Measurements from ENCODE around the gene PM20D2.
A peak's percentile ranks its signal among the peaks of the same experiment; 100 is the strongest.
"Not testable (repeated sequence)": the region's sequence is repeated elsewhere in the genome, so short reads cannot be mapped to it uniquely, and the experiment has no call there.

The PM20D2 gene

DNA sequence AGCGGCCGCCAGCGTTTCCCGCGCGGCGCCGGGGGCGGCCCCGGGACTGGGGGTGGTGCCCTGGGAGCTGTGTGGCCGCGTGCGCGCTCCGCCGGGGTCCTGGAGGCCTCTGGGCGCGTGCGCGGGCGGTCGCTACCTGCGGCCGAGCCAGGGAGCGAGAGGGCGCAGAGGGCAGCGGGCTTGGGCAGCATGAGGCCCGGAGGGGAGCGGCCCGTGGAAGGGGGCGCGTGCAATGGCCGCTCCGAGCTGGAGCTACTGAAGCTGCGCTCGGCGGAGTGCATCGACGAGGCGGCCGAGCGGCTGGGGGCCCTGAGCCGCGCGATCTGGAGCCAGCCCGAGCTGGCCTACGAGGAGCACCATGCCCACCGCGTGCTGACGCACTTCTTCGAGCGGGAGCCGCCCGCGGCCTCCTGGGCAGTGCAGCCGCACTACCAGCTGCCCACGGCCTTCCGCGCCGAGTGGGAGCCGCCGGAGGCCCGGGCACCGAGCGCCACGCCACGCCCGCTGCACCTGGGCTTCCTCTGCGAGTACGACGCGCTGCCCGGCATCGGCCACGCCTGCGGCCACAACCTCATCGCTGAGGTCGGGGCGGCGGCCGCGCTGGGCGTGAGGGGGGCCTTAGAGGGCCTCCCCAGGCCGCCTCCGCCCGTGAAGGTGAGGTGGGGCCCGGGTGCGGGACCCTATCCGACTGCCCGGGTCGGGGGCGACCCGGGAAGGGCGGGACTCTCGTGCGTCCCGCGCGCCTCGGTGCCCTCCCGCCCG, at the start of gene PM20D2:
Gene PM20D2, plus strand, starts transcription at position 100 of the 762 bp plus-strand sequence. Its CDS starts 90 bp downstream, at position 190.
- no peak for DNase-seq (ENCODE audit: low read depth in 1 of 2, low spot score in 1 of 2)
- in situ Hi-C loops (cut with HindIII; ENCODE audit: low pct_unique_long_range_greater_than_20kb, low sequenced_read_pairs), result no loop called here

GRCh38 chr6:89098461-89098860, 47.4 kb upstream of the PM20D2 start:
- no peak for DNase-seq (ENCODE audit: low read depth in 1 of 2, low spot score in 1 of 2)
- in situ Hi-C loops (cut with HindIII; ENCODE audit: low pct_unique_long_range_greater_than_20kb, low sequenced_read_pairs), result no loop called here
- no peak for TF ChIP-seq JUND (IDR thresholded peaks at IDR 0.05; ENCODE audit: low read depth)

More for the DNA sequence above, at the start of gene PM20D2:
- TF ChIP-seq JUND (IDR thresholded peaks at IDR 0.05; ENCODE audit: low read depth), result no peak

- in situ Hi-C loops (cut with HindIII; ENCODE audit: low pct_unique_long_range_greater_than_20kb, low sequenced_read_pairs), result no loop called here
- TF ChIP-seq JUND (IDR thresholded peaks at IDR 0.05; ENCODE audit: low read depth), result no peak
- DNase-seq (ENCODE audit: low read depth in 1 of 2, low spot score in 1 of 2), result no peak
Measured at GRCh38 chr6:89100114-89100513, 45.7 kb upstream of the PM20D2 start.

DNA sequence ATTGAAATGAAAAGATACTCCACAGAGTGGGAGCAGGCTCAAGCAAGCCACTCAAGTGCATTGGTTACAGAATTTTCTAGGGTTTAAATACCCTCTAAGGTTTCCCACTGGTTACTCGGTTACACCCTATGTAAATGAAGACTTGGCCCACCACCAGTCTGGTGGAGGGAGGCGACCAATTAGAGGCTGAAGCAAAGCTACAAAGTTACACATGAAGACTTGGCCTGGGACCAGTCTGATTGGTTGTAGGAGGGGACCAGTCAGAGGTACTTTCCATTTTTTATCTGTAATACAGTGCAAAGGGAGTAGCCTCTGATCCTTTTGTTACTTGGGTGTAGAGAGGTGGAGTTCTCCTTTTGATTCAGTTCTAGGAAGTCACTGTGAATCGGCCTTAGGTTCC, 35.6 kb upstream of the PM20D2 start:
- TF ChIP-seq JUND (IDR thresholded peaks at IDR 0.05; ENCODE audit: low read depth), result no peak
- in situ Hi-C loops (cut with HindIII; ENCODE audit: low pct_unique_long_range_greater_than_20kb, low sequenced_read_pairs), result no loop called here
- no peak for DNase-seq (ENCODE audit: low read depth in 1 of 2, low spot score in 1 of 2)

GRCh38 chr6:89111933-89112332, 33.9 kb upstream of the PM20D2 start:
- in situ Hi-C loops (cut with HindIII; ENCODE audit: low pct_unique_long_range_greater_than_20kb, low sequenced_read_pairs), result no loop called here
- no peak for TF ChIP-seq JUND (IDR thresholded peaks at IDR 0.05; ENCODE audit: low read depth)
- no peak for DNase-seq (ENCODE audit: low read depth in 1 of 2, low spot score in 1 of 2)

DNA sequence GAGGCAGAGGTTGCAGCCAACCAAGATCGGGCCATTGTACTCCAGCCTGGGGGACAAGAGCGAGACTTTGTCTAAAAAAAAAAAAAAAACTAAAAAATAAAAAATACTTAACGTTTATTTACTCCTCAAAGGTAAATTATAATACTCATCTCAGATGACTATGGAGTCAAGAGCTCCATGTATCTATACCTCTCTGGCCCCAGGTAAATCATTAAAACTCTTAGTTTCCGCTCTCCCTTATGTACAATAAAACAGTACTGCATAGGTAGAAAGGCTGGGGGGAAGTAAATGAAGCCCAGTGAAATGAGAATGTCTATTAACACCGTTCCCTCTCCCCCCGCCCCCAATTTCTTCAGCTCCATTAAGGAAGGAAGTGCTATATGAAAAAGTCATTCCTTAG, 29.2 kb upstream of the PM20D2 start:
- TF ChIP-seq JUND (IDR thresholded peaks at IDR 0.05; ENCODE audit: low read depth), result no peak
- in situ Hi-C loops (cut with HindIII; ENCODE audit: low pct_unique_long_range_greater_than_20kb, low sequenced_read_pairs), result no loop called here
- DNase-seq (ENCODE audit: low read depth in 1 of 2, low spot score in 1 of 2), result no peak

DNA sequence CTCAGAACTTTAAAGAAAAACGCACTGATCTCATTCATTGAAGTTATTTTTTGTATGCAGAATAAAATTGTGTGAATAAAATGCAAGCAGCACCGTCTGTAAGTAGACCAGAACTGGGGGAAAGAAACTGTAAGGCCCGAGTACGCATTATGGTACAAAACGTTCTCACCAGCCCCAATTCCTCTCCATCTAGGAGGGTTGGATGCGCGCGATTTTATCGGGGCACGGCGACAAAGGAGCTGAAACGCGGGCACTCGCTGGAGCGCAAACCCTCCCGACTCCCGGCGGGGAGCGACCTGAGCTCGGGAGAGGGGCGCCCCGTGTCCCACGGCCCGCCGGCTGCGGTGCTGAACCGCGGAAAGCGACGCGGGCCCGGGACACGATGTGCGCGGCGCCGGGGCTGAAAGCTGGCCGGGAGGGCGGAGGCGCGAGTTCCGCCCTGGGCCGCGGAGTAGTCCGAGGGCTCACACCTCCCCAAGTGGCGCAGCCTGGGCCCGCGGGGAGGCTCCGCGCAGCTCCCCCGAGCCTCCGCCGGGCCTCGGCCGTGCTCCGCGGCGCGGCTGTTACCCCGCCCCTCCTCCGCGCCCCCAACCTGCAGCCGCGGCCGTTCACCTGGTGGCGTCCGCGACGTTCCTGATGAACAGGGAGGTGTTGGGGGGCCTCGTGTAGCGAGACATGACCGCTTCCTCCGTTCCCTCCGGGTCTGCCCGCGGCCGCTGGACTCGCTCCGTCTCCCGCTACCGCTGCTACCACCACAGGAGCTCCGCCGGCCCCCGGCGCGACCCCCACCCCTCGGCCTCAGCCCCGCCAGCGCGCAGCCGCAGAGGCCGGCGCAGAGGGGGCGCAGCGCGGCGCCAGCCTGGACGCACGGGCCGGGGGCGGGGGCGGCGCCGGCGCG, 28.4 kb upstream of the PM20D2 start, which contains the start of gene SRSF12:
Gene SRSF12, minus strand, starts transcription at position 861 of the 898 bp plus-strand sequence. Its CDS starts 184 bp downstream, at position 677.
- in situ Hi-C loops (cut with HindIII; ENCODE audit: low pct_unique_long_range_greater_than_20kb, low sequenced_read_pairs), result no loop called here
- DNase-seq (ENCODE audit: low read depth in 1 of 2, low spot score in 1 of 2), result peak; percentile 19 to 88
- TF ChIP-seq JUND (IDR thresholded peaks at IDR 0.05; ENCODE audit: low read depth), result no peak

- TF ChIP-seq JUND (IDR thresholded peaks at IDR 0.05; ENCODE audit: low read depth), result no peak
- peak in 1 of 2 experiments; percentile 17 for DNase-seq (ENCODE audit: low read depth in 1 of 2, low spot score in 1 of 2)
- in situ Hi-C loops (cut with HindIII; ENCODE audit: low pct_unique_long_range_greater_than_20kb, low sequenced_read_pairs), result no loop called here
Measured at GRCh38 chr6:89118931-89119330, 26.9 kb upstream of the PM20D2 start.

- no peak for TF ChIP-seq JUND (IDR thresholded peaks at IDR 0.05; ENCODE audit: low read depth)
- in situ Hi-C loops (cut with HindIII; ENCODE audit: low pct_unique_long_range_greater_than_20kb, low sequenced_read_pairs), result no loop called here
- no peak for DNase-seq (ENCODE audit: low read depth in 1 of 2, low spot score in 1 of 2)
Measured at GRCh38 chr6:89120371-89120770, 25.5 kb upstream of the PM20D2 start.

DNA sequence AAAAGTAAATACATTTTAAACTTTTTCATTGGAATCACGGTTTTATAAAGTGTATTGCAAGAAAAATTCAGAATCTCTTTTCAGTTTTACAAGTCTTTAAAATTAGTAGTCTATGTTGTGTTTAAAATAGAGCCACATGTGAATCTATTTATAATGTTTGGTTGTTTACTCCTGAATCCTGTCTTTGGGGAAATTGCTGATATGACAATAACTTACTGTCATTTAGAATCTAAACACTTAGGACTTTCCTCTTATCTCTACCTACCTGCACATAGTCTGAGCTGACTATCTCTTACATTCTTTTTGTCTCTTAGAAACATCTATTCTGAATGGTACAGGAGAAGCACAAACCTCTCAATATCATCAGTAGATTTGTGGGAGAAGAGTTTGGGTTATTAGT, 23.9 kb upstream of the PM20D2 start:
- no peak for TF ChIP-seq JUND (IDR thresholded peaks at IDR 0.05; ENCODE audit: low read depth)
- no peak for DNase-seq (ENCODE audit: low read depth in 1 of 2, low spot score in 1 of 2)
- in situ Hi-C loops (cut with HindIII; ENCODE audit: low pct_unique_long_range_greater_than_20kb, low sequenced_read_pairs), result no loop called here

DNA sequence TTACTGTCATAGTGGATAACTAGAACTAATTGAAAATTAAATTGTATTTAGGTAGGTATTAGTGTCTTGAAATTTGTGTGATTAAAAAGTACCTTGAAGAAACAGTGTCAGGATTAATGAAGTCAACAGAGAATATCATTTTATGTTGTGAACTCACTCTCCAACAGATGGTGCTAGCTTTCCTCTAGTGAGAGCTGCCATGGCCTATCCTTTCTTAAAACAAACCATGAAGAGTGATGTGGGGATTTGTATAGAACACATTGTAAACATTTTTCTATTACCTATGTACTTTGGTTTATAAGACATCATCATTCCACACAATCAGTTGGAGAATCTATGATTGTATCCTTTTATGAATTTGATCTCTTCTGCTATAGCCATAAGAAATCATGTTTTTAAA, 23.2 kb upstream of the PM20D2 start:
- DNase-seq (ENCODE audit: low read depth in 1 of 2, low spot score in 1 of 2), result peak; percentile 57 to 70
- in situ Hi-C loops (cut with HindIII; ENCODE audit: low pct_unique_long_range_greater_than_20kb, low sequenced_read_pairs), result no loop called here
- no peak for TF ChIP-seq JUND (IDR thresholded peaks at IDR 0.05; ENCODE audit: low read depth)

DNA sequence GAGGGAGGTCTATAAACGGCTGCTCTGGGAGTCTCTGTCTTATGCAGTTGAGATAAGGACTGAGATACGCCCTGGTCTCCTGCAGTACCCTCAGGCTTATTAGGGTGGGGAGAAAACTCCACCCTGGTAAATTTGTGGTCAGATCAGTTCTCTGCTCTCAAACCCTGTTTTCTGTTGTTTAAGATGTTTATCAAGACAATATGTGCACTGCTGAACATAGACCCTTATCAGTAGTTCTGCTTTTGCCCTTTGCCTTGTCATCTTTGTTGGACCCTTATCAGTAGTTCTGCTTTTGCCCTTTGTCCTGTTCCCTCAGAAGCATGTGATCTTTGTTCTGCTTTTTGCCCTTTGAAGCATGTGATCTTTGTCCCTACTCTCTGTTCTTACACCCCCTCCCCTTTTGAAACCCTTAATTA, 17.6 kb upstream of the PM20D2 start:
- in situ Hi-C loops (cut with HindIII; ENCODE audit: low pct_unique_long_range_greater_than_20kb, low sequenced_read_pairs); DNase-seq (ENCODE audit: low read depth in 1 of 2, low spot score in 1 of 2): not testable (repeated sequence)

DNA sequence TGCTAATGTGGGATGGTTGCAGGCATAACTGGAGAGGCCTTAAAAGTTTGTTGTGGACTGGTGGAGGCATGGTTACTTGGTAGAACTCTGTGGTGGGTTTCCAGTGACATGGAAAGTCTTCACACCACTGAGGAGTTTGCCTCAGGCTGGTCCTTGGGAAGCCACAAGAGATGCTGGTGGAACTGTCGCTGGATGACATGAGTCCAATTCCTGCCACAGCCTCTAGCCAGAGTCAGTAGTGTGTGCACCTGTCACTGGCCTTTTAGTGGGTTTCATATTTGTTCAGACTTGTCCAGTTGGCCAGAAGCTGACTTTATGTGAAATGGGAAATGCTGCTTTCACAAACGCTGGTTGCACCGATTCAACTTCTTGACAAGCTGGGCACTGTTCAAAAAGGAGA, 14.3 kb upstream of the PM20D2 start:
- TF ChIP-seq JUND (IDR thresholded peaks at IDR 0.05; ENCODE audit: low read depth), result no peak

More for the DNA sequence above, 14.3 kb upstream of the PM20D2 start:
- in situ Hi-C loops (cut with HindIII; ENCODE audit: low pct_unique_long_range_greater_than_20kb, low sequenced_read_pairs), result no loop called here
- DNase-seq (ENCODE audit: low read depth in 1 of 2, low spot score in 1 of 2), result no peak

Measured in T47D (cell line).